B cell (primary cell): ENCODE results near the gene LRP2. TPM values are rescaled to one million over a fixed set of nuclear protein-coding genes. Genes with fewer than 3 reads are reported as not detected.

ENCODE experiments used
- ATAC-seq: fragments of 200-7000 bp; cut with Tn5 transposase; one replicate; pipeline ENCODE4 v1.10.0; 2021; ENCODE audit warnings: low read depth, mild to moderate bottlenecking, moderate number of reproducible peaks, moderate library complexity
- CTCF ChIA-PET: fragments of 350-600 bp; sonication (Branson Sonifier 250); formaldehyde crosslinking; loops from one replicate; lab custom pipeline; 2021; ENCODE audit warnings: antibody characterized with exemption, inconsistent platforms; lab: Charles Lee
- POLR2A ChIA-PET: fragments of 350-600 bp; sonication (Branson Sonifier 250); formaldehyde crosslinking; loops from one replicate; lab custom pipeline; 2021; ENCODE audit warnings: antibody characterized with exemption; lab: Charles Lee
- DNase-seq: peaks from one replicate; pipeline ENCODE4 v3.0.0; 2013
- H2AFZ ChIP-seq: 2 replicates; pipeline ENCODE4 v1.6.1; 2012; ENCODE audit warnings: mild to moderate bottlenecking, low read depth, low read length; ENCODE audit not compliant: insufficient read depth, poor library complexity, severe bottlenecking
- H3K27ac ChIP-seq, 2 donors: 1 replicate in 1 of 2; 2 replicates in 1 of 2; pipeline ENCODE4 v1.5.1; 2012 to 2013; ENCODE audit warnings: low read length in 2 of 2, mild to moderate bottlenecking in 2 of 2, moderate library complexity in 1 of 2
- H3K27me3 ChIP-seq, 4 experiments: fragments of 200-600 bp in 1 of 4; sonication (generic) in 1 of 4; replicated peaks in 1 of 4; 1 replicate in 2 of 4; 2 replicates in 2 of 4; pipeline versions ENCODE4 v1.6.1 to v1.7.0; 2013 to 2016; ENCODE audit warnings: low read length in 3 of 4, mild to moderate bottlenecking in 2 of 4, mixed read lengths in 1 of 4, moderate library complexity in 1 of 4; ENCODE audit not compliant: insufficient read depth in 4 of 4, control insufficient read depth in 3 of 4; ENCODE audit errors: control extremely low read depth in 1 of 4
- H3K36me3 ChIP-seq, 2 experiments: replicated peaks in 1 of 2; 1 replicate in 1 of 2; 2 replicates in 1 of 2; pipeline versions ENCODE4 v1.6.1 to v1.7.1; 2013; ENCODE audit warnings: low read length in 1 of 2; ENCODE audit not compliant: insufficient read depth in 2 of 2, control insufficient read depth in 1 of 2; ENCODE audit errors: control extremely low read depth in 1 of 2, extremely low read depth in 1 of 2
- H3K4me1 ChIP-seq, 2 donors: fragments of 200-600 bp in 1 of 2; sonication (generic) in 1 of 2; 1 replicate in 1 of 2; 2 replicates in 1 of 2; pipeline versions ENCODE4 v1.5.1 to v1.6.1; 2013 to 2017; ENCODE audit warnings: low read length in 2 of 2; ENCODE audit not compliant: control insufficient read depth in 2 of 2, insufficient read depth in 2 of 2
- H3K4me2 ChIP-seq: replicated peaks from 2 replicates; pipeline ENCODE3; 2012; ENCODE audit warnings: mild to moderate bottlenecking, low read depth, low read length; ENCODE audit not compliant: poor library complexity, severe bottlenecking
- H3K4me3 ChIP-seq, 5 experiments: fragments of 200-600 bp in 1 of 5; sonication (generic) in 1 of 5; 1 replicate in 3 of 5; 2 replicates in 2 of 5; pipeline versions ENCODE4 v1.5.1 to v1.7.0; 2011 to 2016; ENCODE audit warnings: low read length in 4 of 5, mild to moderate bottlenecking in 4 of 5, low read depth in 2 of 5, control low read depth in 1 of 5, moderate library complexity in 1 of 5; ENCODE audit not compliant: insufficient read depth in 1 of 5; ENCODE audit errors: control extremely low read depth in 1 of 5, extremely low read depth in 1 of 5
- H3K79me2 ChIP-seq: fragments of 200-600 bp; sonication (generic); one replicate; pipeline ENCODE4 v1.6.0; 2016; ENCODE audit warnings: low read length; ENCODE audit not compliant: control insufficient read depth, insufficient read depth
- H3K9ac ChIP-seq: fragments of 200-600 bp; sonication (generic); 2 replicates; pipeline ENCODE4 v1.6.1; 2017; ENCODE audit warnings: mild to moderate bottlenecking, low read length, moderate library complexity
- H3K9me3 ChIP-seq, 3 donors: one replicate each; pipeline versions ENCODE4 v1.6.1 to v1.7.1; 2013; ENCODE audit warnings: low read length in 2 of 3; ENCODE audit not compliant: control insufficient read depth in 2 of 3, insufficient read depth in 1 of 3; ENCODE audit errors: control extremely low read depth in 1 of 3
- H4K20me1 ChIP-seq: 2 replicates; pipeline ENCODE4 v1.6.0; 2012; ENCODE audit warnings: mild to moderate bottlenecking, low read length; ENCODE audit not compliant: insufficient read depth, control insufficient read depth, poor library complexity, severe bottlenecking
- H3K27ac Mint-ChIP-seq: one replicate; pipeline ENCODE4 v1.8.0; 2021; ENCODE audit warnings: mixed read lengths
- H3K27me3 Mint-ChIP-seq: one replicate; pipeline ENCODE4 v1.8.0; 2021; ENCODE audit warnings: mixed read lengths
- H3K4me1 Mint-ChIP-seq: one replicate; pipeline ENCODE4 v1.8.0; 2021; ENCODE audit warnings: mixed read lengths
- H3K4me3 Mint-ChIP-seq: one replicate; pipeline ENCODE4 v1.8.0; 2021; ENCODE audit warnings: mixed read lengths
- H3K9me3 Mint-ChIP-seq: one replicate; pipeline ENCODE4 v1.8.0; 2022; ENCODE audit warnings: mixed read lengths; ENCODE audit not compliant: insufficient read depth
- CTCF ChIP-seq: fragments of 200-600 bp; IDR thresholded peaks from one replicate; pipeline ENCODE4 v1.8.0; 2022; ENCODE audit warnings: antibody characterized with exemption, mild to moderate bottlenecking
- EZH2 ChIP-seq: IDR thresholded peaks from 2 replicates; pipeline ENCODE4 v1.6.1; 2012; ENCODE audit warnings: borderline replicate concordance, low read depth, mild to moderate bottlenecking, moderate library complexity, low read length; ENCODE audit not compliant: insufficient read depth, poor library complexity, severe bottlenecking
- WGBS: methylation state at CpG from one replicate; pipeline ENCODE4 v1.1.5; 2013; ENCODE audit warnings: missing lambda C conversion rate; ENCODE audit not compliant: insufficient coverage; 5-methylcytosine and 5-hydroxymethylcytosine counted together
- intact Hi-C: fragments of 100-400 bp; cut with micrococcal nuclease; formaldehyde crosslinking; loops from one replicate; pipeline ENCODE4 v1.10.0; 2022
- polyA plus RNA-seq: library from polyadenylated mRNA; depleted of rRNA; stranded (reverse); fragments of >200 nt; gene quantifications from 2 replicates; pipeline ENCODE4 v1.2.3, GENCODE V29; 2012
- total RNA-seq, 2 donors: library from RNA; stranded (reverse); fragments of 120-200 nt in 1 of 2; gene quantifications; 1 replicate in 1 of 2; 2 replicates in 1 of 2; pipeline versions ENCODE4 v1.2.3 to v1.2.4, GENCODE V29; 2013 to 2022

Gene LRP2
- total and polyA plus RNA-seq, 2 donors (not counting 1 experiment from before 2014, with no cell fraction given): not detected

GRCh38 chr2:169303579-169304305, 58.6 kb downstream of the LRP2 start:
- H4K20me1 ChIP-seq: no peaks in the 10 kb centered on the region
- H3K36me3 ChIP-seq: no peaks in the 10 kb centered on the region
- peaks cover 9% of the 10 kb centered on the region for H3K27me3 Mint-ChIP-seq
- H3K9me3 ChIP-seq: no peaks in the 10 kb centered on the region
- no peak overlapping the region for H3K4me2 ChIP-seq
- no peaks in the 10 kb centered on the region for H3K79me2 ChIP-seq
- ATAC-seq: no peak
- ChIA-PET POLR2A (no interaction called here), CTCF (no interaction called here)
- H3K9me3 Mint-ChIP-seq: no peaks in the 10 kb centered on the region
- no peak overlapping the region for H3K9ac ChIP-seq
- TF ChIP-seq CTCF: no peak
- no peak for TF ChIP-seq EZH2
- no peak for DNase-seq
- no peaks in the 10 kb centered on the region for H3K4me1 ChIP-seq
- no peaks in the 10 kb centered on the region for H3K4me1 Mint-ChIP-seq
- no peak overlapping the region for H3K4me3 Mint-ChIP-seq
- no peaks in the 10 kb centered on the region for H3K27me3 ChIP-seq
- no peak overlapping the region for H2AFZ ChIP-seq
- intact Hi-C loops: no loop called here
- no peak overlapping the region for H3K27ac Mint-ChIP-seq
- H3K4me3 ChIP-seq: no peak overlapping the region
- H3K27ac ChIP-seq: no peak overlapping the region
- no CpG with 5 or more reads among the region's 4 CpGs for WGBS

- Mint-ChIP-seq H3K27ac (no peak overlapping the region), H3K4me1 (no peaks in the 10 kb centered on the region), H3K9me3 (no peaks in the 10 kb centered on the region), H3K27me3 (peaks cover 9% of the 10 kb centered on the region), H3K4me3 (no peak overlapping the region)
- H3K4me1 ChIP-seq: no peaks in the 10 kb centered on the region
- H2AFZ ChIP-seq: no peak overlapping the region
- no peak for ATAC-seq
- no peaks in the 10 kb centered on the region for H3K9me3 ChIP-seq
- no peaks in the 10 kb centered on the region for H3K27me3 ChIP-seq
- TF ChIP-seq CTCF: no peak
- no peak overlapping the region for H3K9ac ChIP-seq
- no peak for DNase-seq
- POLR2A ChIA-PET: no interaction called here
- no peaks in the 10 kb centered on the region for H3K36me3 ChIP-seq
- H4K20me1 ChIP-seq: no peaks in the 10 kb centered on the region
- no peak overlapping the region for H3K27ac ChIP-seq
- WGBS: 70% methylated on average over 2 of the region's 4 CpGs
- H3K79me2 ChIP-seq: no peaks in the 10 kb centered on the region
- intact Hi-C loops: no loop called here
- no peak overlapping the region for H3K4me2 ChIP-seq
- H3K4me3 ChIP-seq: no peak overlapping the region
- CTCF ChIA-PET: no interaction called here
Observed at GRCh38 chr2:169302364-169302763, 60.0 kb downstream of the LRP2 start.
